LNCaP clone FGC (cell line): Measurements from ENCODE around the gene NRG3.

ENCODE experiments used
- DNase-seq: peaks from one replicate; pipeline ENCODE4 v3.0.0-alpha.2; 2011; ENCODE audit warnings: low read depth
- H3K4me3 ChIP-seq: 2 replicates; pipeline ENCODE4 v1.5.1; 2011; ENCODE audit warnings: mild to moderate bottlenecking, low read depth, low read length, control low read depth
- CTCF ChIP-seq: IDR thresholded peaks from 2 replicates; pipeline ENCODE4 v1.5.1; 2012; ENCODE audit warnings: mild to moderate bottlenecking; ENCODE audit not compliant: control insufficient read depth, insufficient read depth; ENCODE audit errors: extremely low read depth

Gene NRG3

GRCh38 chr10:82068501-82068900 lies 193.5 kb downstream of the NRG3 start:
- no peak overlapping the region for H3K4me3 ChIP-seq
- DNase-seq: no peak
- TF ChIP-seq CTCF: no peak

- TF ChIP-seq CTCF: no peak
- H3K4me3 ChIP-seq: no peak overlapping the region
- DNase-seq: no peak
Measured at GRCh38 chr10:82071231-82071630, 196.2 kb downstream of the NRG3 start.

- no peak for DNase-seq
- TF ChIP-seq CTCF: no peak
- H3K4me3 ChIP-seq: no peak overlapping the region
Measured at GRCh38 chr10:82072124-82072523, 197.1 kb downstream of the NRG3 start.

GRCh38 chr10:82075605-82076004 lies 200.6 kb downstream of the NRG3 start:
- H3K4me3 ChIP-seq: no peak overlapping the region
- no peak for TF ChIP-seq CTCF
- DNase-seq: no peak

GRCh38 chr10:82084496-82084895 lies 209.5 kb downstream of the NRG3 start:
- H3K4me3 ChIP-seq: no peak overlapping the region
- no peak for DNase-seq
- TF ChIP-seq CTCF: no peak

GRCh38 chr10:82084904-82085303 lies 209.9 kb downstream of the NRG3 start:
- no peak overlapping the region for H3K4me3 ChIP-seq
- no peak for TF ChIP-seq CTCF
- no peak for DNase-seq

- TF ChIP-seq CTCF: no peak
- no peak for DNase-seq
- no peak overlapping the region for H3K4me3 ChIP-seq
Measured at GRCh38 chr10:82089327-82089726, 214.3 kb downstream of the NRG3 start.
